ENCODE results near the gene P2RY10. TPM values are rescaled to one million over a fixed set of nuclear protein-coding genes. Genes with fewer than 3 reads are reported as not detected.

P2RY10 gene
- total and polyA plus RNA-seq, 2 of the 8 experiments (the other 6 are each of a cell fraction or from before 2014, with no cell fraction given), result not detected

- no peak overlapping the region for H3K27ac ChIP-seq (ENCODE audit: low read depth, low read length)
- no peaks in the 10 kb centered on the region for H3K79me2 ChIP-seq (ENCODE audit: control insufficient read depth in 1 of 2, insufficient read depth in 2 of 2, low read length in 2 of 2)
- H2BK120ac ChIP-seq (replicated peaks; ENCODE audit: low read depth, low read length), result no peak overlapping the region
- no CpG with 5 or more reads among the region's 1 CpG for WGBS, 2 experiments (ENCODE audit: extremely low coverage in 1 of 2, insufficient coverage in 1 of 2, insufficient read length in 1 of 2, insufficient replicate concordance in 2 of 2, low coverage in 1 of 2, low lambda C conversion rate in 2 of 2, missing lambda C conversion rate in 1 of 2)
- no peaks in the 10 kb centered on the region for H3K23me2 ChIP-seq (ENCODE audit: low read depth, low read length)
- no peak overlapping the region for H2BK12ac ChIP-seq (ENCODE audit: low read depth, low read length)
- no peak overlapping the region for H3K9ac ChIP-seq (replicated peaks in 1 of 4; ENCODE audit: extremely low read depth in 1 of 4, low read depth in 3 of 4, low read length in 3 of 4)
- CTCF ChIA-PET (ENCODE audit: partially characterized antibody), result no interaction called here
- no peak overlapping the region for H3K4me2 ChIP-seq (ENCODE audit: insufficient read depth in 1 of 2, low read depth in 2 of 2, low read length in 2 of 2)
- H3K79me1 ChIP-seq (ENCODE audit: low read depth, low read length), result no peaks in the 10 kb centered on the region
- H2AK5ac ChIP-seq (ENCODE audit: low read depth, low read length), result no peak overlapping the region
- no peak overlapping the region for H2BK15ac ChIP-seq (ENCODE audit: low read length)
- no peaks in the 10 kb centered on the region for H3K4me1 ChIP-seq (replicated peaks in 1 of 4; ENCODE audit: control insufficient read depth in 3 of 4, insufficient read depth in 4 of 4, low read length in 3 of 4)
- H3K56ac ChIP-seq (replicated peaks; ENCODE audit: insufficient read length, low read depth, low read length), result no peak overlapping the region
- no peak overlapping the region for H3K4me3 ChIP-seq (ENCODE audit: extremely low read depth in 1 of 4, insufficient read depth in 2 of 4, low read depth in 3 of 4, low read length in 4 of 4)
- H4K5ac ChIP-seq (ENCODE audit: insufficient read length, low read depth, low read length), result no peak overlapping the region
- FAIRE-seq, result no peak
- H3K23ac ChIP-seq (ENCODE audit: insufficient read length), result no peak overlapping the region
- H4K20me1 ChIP-seq (replicated peaks in 1 of 2; ENCODE audit: control insufficient read depth in 1 of 2, insufficient read depth in 2 of 2, low read length in 2 of 2), result no peaks in the 10 kb centered on the region
- DNase-seq (ENCODE audit: low read depth in 1 of 2, low spot score in 2 of 2), result no peak
- H3K4ac ChIP-seq (replicated peaks; ENCODE audit: insufficient read length, low read depth, low read length), result no peak overlapping the region
- TF ChIP-seq RXRA (IDR thresholded peaks at IDR 0.05; ENCODE audit: insufficient read depth, low read depth, low read length), result no peak
- no peak for TF ChIP-seq YY1 (IDR thresholded peaks at IDR 0.05; ENCODE audit: low read depth, low read length)
- TF ChIP-seq TAF7 (optimal IDR thresholded peaks at IDR 0.05; ENCODE audit: borderline replicate concordance, low read depth, low read length), result no peak
- no peak for TF ChIP-seq ASH2L (IDR thresholded peaks at IDR 0.05; ENCODE audit: low read length)
- TF ChIP-seq E2F6 (IDR thresholded peaks at IDR 0.05), result no peak
- TF ChIP-seq SUZ12 (IDR thresholded peaks at IDR 0.05; ENCODE audit: low read length), result no peak
- no peak for TF ChIP-seq NANOG (IDR thresholded peaks at IDR 0.05; ENCODE audit: insufficient read depth, low read depth, low read length, poor library complexity, severe bottlenecking)
- no peak for TF ChIP-seq HDAC6 (IDR thresholded peaks at IDR 0.05; ENCODE audit: low read depth, low read length)
- H3K9me3 ChIP-seq (ENCODE audit: insufficient read depth in 2 of 2, low read depth in 1 of 2, low read length in 1 of 2), result peaks cover 2 to 3% of the 10 kb centered on the region in 2 experiments; a peak in 1 of 4 replicates
- H3K14ac ChIP-seq (ENCODE audit: insufficient read length), result no peak overlapping the region
- no peak overlapping the region for H2AFZ ChIP-seq (ENCODE audit: low read length)
- POLR2A ChIA-PET (ENCODE audit: partially characterized antibody), result no interaction called here
- H4K91ac ChIP-seq (replicated peaks; ENCODE audit: insufficient read length, low read length), result no peak overlapping the region
- H4K8ac ChIP-seq (ENCODE audit: extremely low read depth, insufficient read depth, low read length), result no peak overlapping the region
- H2BK5ac ChIP-seq (ENCODE audit: low read depth, low read length), result no peak overlapping the region
- H3K18ac ChIP-seq (ENCODE audit: extremely low read depth, low read length), result no peak overlapping the region
- no peaks in the 10 kb centered on the region for H3K27me3 ChIP-seq (replicated peaks in 1 of 4; ENCODE audit: control insufficient read depth in 3 of 4, extremely low read depth in 1 of 4, insufficient read depth in 3 of 4, low read length in 3 of 4)
- H3K36me3 ChIP-seq (ENCODE audit: control insufficient read depth in 2 of 4, insufficient read depth in 4 of 4, low read length in 3 of 4), result no peaks in the 10 kb centered on the region
- H2BK20ac ChIP-seq (ENCODE audit: low read length), result no peak overlapping the region
Observed at GRCh38 chrX:78931814-78932213, 13.4 kb upstream of the P2RY10 start.

All from H1 (cell line).